ENCODE data around the gene TMEM209.

DNA sequence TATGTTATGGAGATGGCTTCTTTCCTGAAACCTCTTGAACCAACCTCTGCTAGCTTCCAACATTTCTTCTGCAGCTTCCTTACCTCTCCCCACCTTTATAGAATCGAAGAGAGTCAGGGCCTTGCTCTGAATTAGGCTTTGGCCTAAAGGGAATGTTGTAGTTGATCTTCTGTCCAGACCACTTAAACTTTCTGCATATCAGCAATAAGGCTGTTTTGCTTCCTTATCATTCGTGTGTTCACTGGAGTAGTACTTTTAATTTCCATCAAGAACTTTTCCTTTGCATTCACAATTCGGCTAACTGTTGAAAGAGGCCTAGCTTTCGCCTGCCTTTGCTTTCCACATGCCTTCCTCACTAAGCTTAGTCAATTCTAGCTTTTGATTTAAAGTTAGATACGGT is 86.9 kb downstream of the TMEM209 start:
- TF ChIP-seq, protein P1, sequence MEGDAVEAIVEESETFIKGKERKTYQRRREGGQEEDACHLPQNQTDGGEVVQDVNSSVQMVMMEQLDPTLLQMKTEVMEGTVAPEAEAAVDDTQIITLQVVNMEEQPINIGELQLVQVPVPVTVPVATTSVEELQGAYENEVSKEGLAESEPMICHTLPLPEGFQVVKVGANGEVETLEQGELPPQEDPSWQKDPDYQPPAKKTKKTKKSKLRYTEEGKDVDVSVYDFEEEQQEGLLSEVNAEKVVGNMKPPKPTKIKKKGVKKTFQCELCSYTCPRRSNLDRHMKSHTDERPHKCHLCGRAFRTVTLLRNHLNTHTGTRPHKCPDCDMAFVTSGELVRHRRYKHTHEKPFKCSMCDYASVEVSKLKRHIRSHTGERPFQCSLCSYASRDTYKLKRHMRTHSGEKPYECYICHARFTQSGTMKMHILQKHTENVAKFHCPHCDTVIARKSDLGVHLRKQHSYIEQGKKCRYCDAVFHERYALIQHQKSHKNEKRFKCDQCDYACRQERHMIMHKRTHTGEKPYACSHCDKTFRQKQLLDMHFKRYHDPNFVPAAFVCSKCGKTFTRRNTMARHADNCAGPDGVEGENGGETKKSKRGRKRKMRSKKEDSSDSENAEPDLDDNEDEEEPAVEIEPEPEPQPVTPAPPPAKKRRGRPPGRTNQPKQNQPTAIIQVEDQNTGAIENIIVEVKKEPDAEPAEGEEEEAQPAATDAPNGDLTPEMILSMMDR (IDR thresholded peaks at IDR 0.05; ENCODE audit: insufficient read depth, low read length, poor library complexity, severe bottlenecking): no peak
- no peak for TF ChIP-seq EZH2phosphoT487 (conservative IDR thresholded peaks at IDR 0.05; ENCODE audit: low read length)

Data from SU-DHL-6 (cell line).